ENCODE data around the gene CBLIF.

- TF ChIP-seq TAF1 (IDR thresholded peaks at IDR 0.05; ENCODE audit: low read depth, low read length) (no peak), POLR2A (IDR thresholded peaks at IDR 0.05; ENCODE audit: low read depth, low read length) (no peak), POLR2AphosphoS5 (IDR thresholded peaks at IDR 0.05; ENCODE audit: low read depth, low read length) (no peak), SPI1 (IDR thresholded peaks at IDR 0.05; ENCODE audit: low read depth, low read length) (no peak), POU2F2 (IDR thresholded peaks at IDR 0.05; ENCODE audit: low read depth, low read length) (no peak)
Measured at GRCh38 chr11:59866397-59866796, 21.1 kb upstream of the CBLIF start, which contains the start of gene TCN1.

Measured in GM12891 (cell line).